Fibroblast of villous mesenchyme (primary cell): Measurements from ENCODE around the gene TNFAIP8L3. TPM values are rescaled to one million over a fixed set of nuclear protein-coding genes. Genes with fewer than 3 reads are reported as not detected.

Source experiments
- DNase-seq: peaks from one replicate; pipeline ENCODE4 v3.0.0-alpha.2; 2010; ENCODE audit warnings: low read depth
- H3K4me3 ChIP-seq: 2 replicates; pipeline ENCODE4 v1.5.1; 2011; ENCODE audit warnings: low read depth, mild to moderate bottlenecking, low read length
- total RNA-seq: library from RNA; depleted of rRNA; stranded (reverse); fragments of >200 nt; gene quantifications from 2 replicates; pipeline ENCODE4 v1.2.3, GENCODE V29; 2012
- TF ChIP-seq, protein P1 (sequence below): IDR thresholded peaks from 2 replicates; pipeline ENCODE4 v1.5.1; 2012; ENCODE audit warnings: low read depth, mild to moderate bottlenecking, low read length; ENCODE audit not compliant: insufficient read depth

The TNFAIP8L3 gene
- total RNA-seq, 1 donor = 0.43 TPM

DNA sequence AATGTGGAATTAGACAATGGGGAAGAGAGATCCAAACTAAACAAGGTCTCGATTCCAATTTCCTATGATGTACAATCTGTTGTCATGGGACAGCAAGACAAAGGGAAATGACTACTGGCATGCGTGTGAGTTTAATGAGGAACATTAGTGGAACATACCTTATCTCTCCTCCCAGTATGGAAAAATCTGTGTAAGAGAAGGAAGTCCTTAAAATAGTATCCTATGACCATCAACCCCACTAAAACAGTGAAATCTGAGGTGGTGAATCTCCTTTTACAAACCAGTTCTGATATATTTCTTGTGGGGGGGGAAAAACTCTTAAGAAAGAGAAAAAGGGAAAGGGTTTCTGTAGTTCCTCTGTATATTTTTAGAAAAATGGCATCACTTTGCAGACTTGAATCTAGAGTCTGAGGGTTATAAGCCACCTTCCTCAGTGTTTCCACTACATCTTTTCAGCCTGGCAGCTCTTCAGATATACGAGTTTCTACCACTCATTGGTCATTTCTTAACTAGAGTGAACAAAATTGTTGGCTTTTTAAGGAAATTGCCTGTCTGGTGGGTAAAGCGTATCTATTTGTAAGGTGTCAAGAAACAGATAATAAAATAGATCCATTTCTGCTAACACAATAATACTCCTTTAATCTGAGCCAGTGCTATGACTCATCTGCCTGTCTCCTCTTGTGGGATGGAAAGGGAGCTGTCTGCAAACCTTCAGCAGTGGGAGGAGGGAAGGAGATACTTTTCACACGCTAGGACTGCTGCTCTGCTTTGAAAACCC, 3.0 kb upstream of the TNFAIP8L3 start:
- DNase-seq = peak; percentile 51
- H3K4me3 ChIP-seq = no peak overlapping the region
- TF ChIP-seq, protein P1, sequence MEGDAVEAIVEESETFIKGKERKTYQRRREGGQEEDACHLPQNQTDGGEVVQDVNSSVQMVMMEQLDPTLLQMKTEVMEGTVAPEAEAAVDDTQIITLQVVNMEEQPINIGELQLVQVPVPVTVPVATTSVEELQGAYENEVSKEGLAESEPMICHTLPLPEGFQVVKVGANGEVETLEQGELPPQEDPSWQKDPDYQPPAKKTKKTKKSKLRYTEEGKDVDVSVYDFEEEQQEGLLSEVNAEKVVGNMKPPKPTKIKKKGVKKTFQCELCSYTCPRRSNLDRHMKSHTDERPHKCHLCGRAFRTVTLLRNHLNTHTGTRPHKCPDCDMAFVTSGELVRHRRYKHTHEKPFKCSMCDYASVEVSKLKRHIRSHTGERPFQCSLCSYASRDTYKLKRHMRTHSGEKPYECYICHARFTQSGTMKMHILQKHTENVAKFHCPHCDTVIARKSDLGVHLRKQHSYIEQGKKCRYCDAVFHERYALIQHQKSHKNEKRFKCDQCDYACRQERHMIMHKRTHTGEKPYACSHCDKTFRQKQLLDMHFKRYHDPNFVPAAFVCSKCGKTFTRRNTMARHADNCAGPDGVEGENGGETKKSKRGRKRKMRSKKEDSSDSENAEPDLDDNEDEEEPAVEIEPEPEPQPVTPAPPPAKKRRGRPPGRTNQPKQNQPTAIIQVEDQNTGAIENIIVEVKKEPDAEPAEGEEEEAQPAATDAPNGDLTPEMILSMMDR = no peak

DNA sequence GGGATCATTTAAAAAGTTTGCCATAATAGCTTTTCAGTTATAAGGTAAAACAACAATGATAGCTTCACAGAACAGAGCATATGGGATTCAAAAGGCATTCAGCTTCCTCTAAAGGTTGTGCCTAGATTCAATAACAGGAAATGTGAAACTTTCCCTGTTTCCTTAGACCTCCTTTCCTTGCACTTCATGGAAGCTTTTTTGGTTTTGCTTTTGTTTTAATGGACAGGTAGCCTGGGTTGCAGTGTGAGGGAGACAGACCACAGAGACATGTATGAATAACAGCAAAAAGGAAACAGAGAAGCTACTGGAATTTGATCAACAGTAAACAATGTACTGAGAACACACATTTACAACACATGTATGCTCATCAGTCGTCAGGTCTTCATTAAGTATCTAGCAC, 2.3 kb upstream of the TNFAIP8L3 start:
- H3K4me3 ChIP-seq = no peak overlapping the region
- TF ChIP-seq, protein P1 = no peak
- DNase-seq = no peak

DNA sequence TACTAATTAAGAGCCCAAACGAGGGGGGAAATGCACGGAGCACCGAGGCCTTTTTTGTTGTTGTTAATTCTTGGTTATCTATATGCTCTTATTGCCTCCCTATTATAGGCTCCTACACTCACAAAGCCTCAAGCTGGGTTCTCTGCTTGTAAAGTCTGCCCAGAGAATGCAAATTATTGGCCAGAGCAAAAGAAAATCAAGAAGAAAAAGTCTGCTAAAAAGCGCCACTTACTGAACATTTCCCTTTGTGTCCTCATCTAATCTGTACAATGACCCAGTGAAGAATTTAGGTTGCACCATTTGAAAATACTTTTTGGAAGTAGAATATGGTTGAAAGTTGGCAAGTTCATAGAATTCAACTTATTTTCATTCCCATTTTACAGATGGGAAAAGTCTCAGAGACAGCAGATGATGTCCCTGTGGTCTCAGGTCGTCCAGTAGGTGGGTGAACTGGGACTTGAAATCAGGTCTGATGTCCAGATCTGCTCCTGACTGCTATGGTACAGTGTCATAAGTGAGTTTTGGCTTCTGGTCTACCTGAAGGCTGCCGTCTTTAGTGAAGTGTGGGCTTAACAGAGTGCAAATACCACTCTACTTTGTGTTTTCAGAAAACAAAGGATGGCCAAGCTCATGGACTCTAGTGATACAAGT, 1.1 kb upstream of the TNFAIP8L3 start:
- TF ChIP-seq, protein P1 = no peak
- DNase-seq = no peak
- no peak overlapping the region for H3K4me3 ChIP-seq

DNA sequence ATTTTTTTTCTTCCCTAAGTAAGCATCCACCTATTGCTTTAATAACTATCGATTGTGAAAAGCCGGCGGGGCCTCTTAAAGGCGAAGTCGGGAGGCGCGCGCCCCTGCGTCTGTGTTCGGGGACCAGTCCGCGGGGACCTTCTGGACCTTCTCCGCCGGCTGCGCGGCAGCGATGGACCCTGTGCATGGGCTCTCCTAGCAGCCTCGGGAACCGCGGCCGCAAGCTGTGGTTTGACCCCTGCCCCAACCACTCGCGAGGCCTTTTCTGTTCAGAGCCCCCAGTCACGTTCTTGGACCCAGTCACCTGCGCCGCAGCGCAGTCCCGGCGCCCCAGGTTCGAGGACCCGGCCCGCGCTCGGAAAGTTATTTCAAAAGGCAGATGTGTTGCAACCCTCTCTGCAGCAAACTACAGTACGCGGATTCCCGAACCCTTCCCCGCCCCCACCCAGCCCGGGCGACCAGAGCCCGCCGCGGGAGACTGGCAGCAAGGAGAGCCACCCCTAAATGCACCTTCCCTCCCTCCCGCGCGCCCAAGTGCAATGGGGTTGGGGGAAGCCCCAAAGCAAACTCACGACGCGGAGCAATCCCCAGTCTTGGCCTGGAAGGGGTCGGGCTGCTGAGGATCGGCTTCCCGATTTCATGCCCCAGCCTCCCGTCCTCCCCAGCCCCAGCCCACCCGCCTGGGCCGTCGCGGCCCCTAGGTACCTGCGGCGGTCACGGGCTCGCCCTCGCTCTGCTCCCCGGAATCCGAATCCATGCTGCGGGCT, 684 bp downstream of the TNFAIP8L3 start:
- TF ChIP-seq, protein P1 = no peak
- H3K4me3 ChIP-seq = peak overlapping the region; percentile 61
- DNase-seq = no peak

DNA sequence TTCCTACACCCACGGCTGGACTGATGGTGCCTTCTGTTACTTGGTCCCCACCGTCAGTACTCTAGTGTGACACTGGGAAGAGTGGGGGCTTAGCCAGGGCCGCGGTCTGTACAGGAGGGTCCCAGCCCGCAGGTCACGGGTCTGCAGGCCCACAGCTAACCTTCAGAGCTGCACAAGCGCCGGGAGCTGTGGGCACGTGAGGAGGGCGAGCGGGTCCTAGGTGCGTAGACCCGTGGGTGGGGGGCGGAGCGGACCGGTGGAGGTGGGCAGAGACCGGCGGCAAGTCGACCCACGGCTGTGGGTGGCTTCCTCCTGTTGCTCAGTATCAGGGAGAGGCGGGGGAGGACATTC, 1.2 kb downstream of the TNFAIP8L3 start:
- TF ChIP-seq, protein P1 = no peak
- no peak for DNase-seq
- no peak overlapping the region for H3K4me3 ChIP-seq

DNA sequence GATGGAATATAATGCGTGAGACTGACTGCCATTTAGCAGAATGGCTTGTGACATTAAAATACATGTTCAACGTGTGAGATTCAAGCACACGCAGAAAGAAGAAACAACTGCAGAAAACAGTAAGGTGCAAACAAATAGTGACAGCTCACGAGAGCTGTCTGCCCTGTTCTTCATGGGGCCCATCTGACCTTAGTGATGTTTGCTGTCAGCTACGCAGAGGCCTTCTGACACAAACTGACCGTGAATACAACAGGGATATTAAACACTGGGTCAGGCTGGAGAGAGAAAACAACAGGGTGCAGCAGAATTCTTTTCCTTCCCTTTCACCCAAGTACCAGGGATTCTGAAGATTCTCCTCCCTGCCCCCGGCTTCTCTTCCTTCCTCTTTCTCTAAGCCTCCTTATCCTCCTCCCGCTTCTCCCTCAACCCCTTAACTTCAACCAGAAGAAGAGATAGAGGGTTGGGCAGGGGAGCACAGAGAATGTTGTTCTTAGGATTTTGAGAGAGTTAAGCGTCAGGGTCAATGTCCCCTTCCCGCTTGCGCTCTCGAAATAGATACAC, 2.1 kb downstream of the TNFAIP8L3 start:
- TF ChIP-seq, protein P1 = no peak
- H3K4me3 ChIP-seq = no peak overlapping the region
- DNase-seq = no peak
